ENCODE measurements around the gene SPANXN4. TPM values are rescaled to one million over a fixed set of nuclear protein-coding genes. Genes with fewer than 3 reads are reported as not detected.

The SPANXN4 gene
- total RNA-seq, 1 experiment from 2014 or later: not detected

GRCh38 chrX:142982679-142983078 is 43.0 kb upstream of the SPANXN4 start:
- Histone ChIP-seq H3K36me3 (ENCODE audit: control insufficient read depth in 1 of 2, insufficient read depth in 2 of 2, low read length in 2 of 2) (no peaks in the 10 kb centered on the region), H3K79me2 (ENCODE audit: insufficient read depth, low read length) (no peaks in the 10 kb centered on the region), H3K4me2 (ENCODE audit: low read length) (no peak overlapping the region), H2AFZ (ENCODE audit: low read depth, low read length, poor library complexity, severe bottlenecking) (no peak overlapping the region), H3K4me1 (ENCODE audit: control insufficient read depth in 1 of 2, insufficient read depth in 2 of 2, low read length in 2 of 2) (no peaks in the 10 kb centered on the region), H4K20me1 (ENCODE audit: insufficient read depth) (no peaks in the 10 kb centered on the region), H3K9me2 (ENCODE audit: insufficient read depth) (no peaks in the 10 kb centered on the region), H3K27me3 (ENCODE audit: insufficient read depth, low read length) (no peaks in the 10 kb centered on the region), H3K9me3 (ENCODE audit: control insufficient read depth in 1 of 2, insufficient read depth in 1 of 2, low read depth in 1 of 2, low read length in 2 of 2) (no peaks in the 10 kb centered on the region), H3K9ac (ENCODE audit: low read length) (no peak overlapping the region), H3K27ac (ENCODE audit: low read depth, low read length) (no peak overlapping the region), H3K4me3 (replicated peaks in 1 of 2; ENCODE audit: low read depth in 1 of 2, low read length in 2 of 2) (no peak overlapping the region)
- ATAC-seq (no peak), DNase-seq (ENCODE audit: low read depth, low spot score) (no peak)
- RAD21 ChIA-PET (ENCODE audit: low non-redundant PET in 1 of 2, low total read pairs in 2 of 2, uncharacterized antibody in 2 of 2, unreplicated experiment in 2 of 2): no interaction called here
- CTCF ChIA-PET: no interaction called here
- TF ChIP-seq EGR1 (IDR thresholded peaks at IDR 0.05; ENCODE audit: low read depth): no peak
- TF ChIP-seq ELF1 (IDR thresholded peaks at IDR 0.05; ENCODE audit: borderline replicate concordance, low read depth): no peak
- no peak for TF ChIP-seq EZH2 (IDR thresholded peaks at IDR 0.05)
- TF ChIP-seq ATF3 (IDR thresholded peaks at IDR 0.05): no peak
- TF ChIP-seq JUND (IDR thresholded peaks at IDR 0.05): no peak
- no TSS peak for BruUV-seq (replicated peaks)
- intact Hi-C loops (cut with micrococcal nuclease): no loop called here
- POLR2A ChIA-PET: no interaction called here

DNA sequence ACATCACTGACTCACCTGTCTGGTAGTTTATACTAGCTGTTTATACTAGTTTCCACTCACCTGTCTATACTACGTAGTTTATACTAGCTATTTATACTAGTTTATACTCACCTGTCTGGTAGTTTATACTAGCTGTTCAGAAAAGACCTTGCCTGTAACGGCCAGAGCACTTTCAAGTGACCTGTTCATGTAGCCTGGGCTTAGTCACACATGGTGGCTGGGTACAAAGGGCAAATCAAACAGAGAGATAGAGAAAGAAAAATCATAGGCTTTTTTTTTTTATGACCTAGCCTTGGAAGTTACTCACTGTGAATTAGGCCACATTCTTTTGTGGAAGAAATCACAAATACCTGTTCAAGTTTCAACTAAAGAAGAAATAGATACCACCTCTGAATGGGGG is 30.7 kb upstream of the SPANXN4 start:
- DNase-seq (ENCODE audit: low read depth, low spot score) (no peak), ATAC-seq (no peak)
- Histone ChIP-seq H3K4me3 (replicated peaks in 1 of 2; ENCODE audit: low read depth in 1 of 2, low read length in 2 of 2) (no peak overlapping the region), H3K9me2 (ENCODE audit: insufficient read depth) (no peaks in the 10 kb centered on the region), H3K27ac (ENCODE audit: low read depth, low read length) (no peak overlapping the region), H3K4me2 (ENCODE audit: low read length) (no peak overlapping the region), H3K9me3 (ENCODE audit: control insufficient read depth in 1 of 2, insufficient read depth in 1 of 2, low read depth in 1 of 2, low read length in 2 of 2) (no peaks in the 10 kb centered on the region; a peak in 1 of 4 replicates), H2AFZ (ENCODE audit: low read depth, low read length, poor library complexity, severe bottlenecking) (no peak overlapping the region), H3K27me3 (ENCODE audit: insufficient read depth, low read length) (no peaks in the 10 kb centered on the region), H3K79me2 (ENCODE audit: insufficient read depth, low read length) (no peaks in the 10 kb centered on the region), H3K4me1 (ENCODE audit: control insufficient read depth in 1 of 2, insufficient read depth in 2 of 2, low read length in 2 of 2) (no peaks in the 10 kb centered on the region), H3K9ac (ENCODE audit: low read length) (no peak overlapping the region), H4K20me1 (ENCODE audit: insufficient read depth) (no peaks in the 10 kb centered on the region), H3K36me3 (ENCODE audit: control insufficient read depth in 1 of 2, insufficient read depth in 2 of 2, low read length in 2 of 2) (no peaks in the 10 kb centered on the region)
- intact Hi-C loops (cut with micrococcal nuclease): no loop called here
- TF ChIP-seq ZFX (IDR thresholded peaks at IDR 0.05) (no peak), EZH2 (IDR thresholded peaks at IDR 0.05) (no peak), POLR2AphosphoS5 (IDR thresholded peaks at IDR 0.05; ENCODE audit: low read depth, low read length) (no peak), SRF (IDR thresholded peaks at IDR 0.05; ENCODE audit: low read depth) (no peak)
- ChIA-PET CTCF (no interaction called here), POLR2A (no interaction called here), RAD21 (ENCODE audit: low non-redundant PET in 1 of 2, low total read pairs in 2 of 2, uncharacterized antibody in 2 of 2, unreplicated experiment in 2 of 2) (no interaction called here)
- no TSS peak for BruUV-seq (replicated peaks)
